ENCODE measurements around the gene SMAD4. TPM values are rescaled to one million over a fixed set of nuclear protein-coding genes. Genes with fewer than 3 reads are reported as not detected.
A peak's percentile ranks its signal among the peaks of the same experiment; 100 is the strongest.

SMAD4 gene
- total RNA-seq, 3 donors from 2014 or later: 96.2 to 155 (median 102) TPM

GRCh38 chr18:51020536-51020935 is 9.5 kb upstream of the SMAD4 start:
- no peak for TF ChIP-seq POLR2A (IDR thresholded peaks at IDR 0.05)
- no peak for TF ChIP-seq CTCF (IDR thresholded peaks at IDR 0.05)
- no peak for TF ChIP-seq POLR2AphosphoS5 (IDR thresholded peaks at IDR 0.05)
- Histone ChIP-seq H3K9me3 (no peaks in the 10 kb centered on the region), H3K36me3 (no peaks in the 10 kb centered on the region), H3K27me3 (no peaks in the 10 kb centered on the region), H3K4me1 (no peaks in the 10 kb centered on the region), H3K27ac (no peak overlapping the region), H3K4me3 (no peak overlapping the region)
- intact Hi-C loops (cut with DNase I; ENCODE audit: low total_unique reads): no loop called here
- no peak for DNase-seq (ENCODE audit: low spot score in 2 of 2)

GRCh38 chr18:51021226-51021965 is 8.6 kb upstream of the SMAD4 start:
- intact Hi-C loops (cut with DNase I; ENCODE audit: low total_unique reads): no loop called here
- DNase-seq (ENCODE audit: low spot score in 2 of 2): no peak
- H3K27ac ChIP-seq: no peak overlapping the region
- TF ChIP-seq CTCF (IDR thresholded peaks at IDR 0.05): no peak
- TF ChIP-seq POLR2A (IDR thresholded peaks at IDR 0.05): no peak
- TF ChIP-seq POLR2AphosphoS5 (IDR thresholded peaks at IDR 0.05): no peak
- no peaks in the 10 kb centered on the region for H3K36me3 ChIP-seq
- H3K4me1 ChIP-seq: no peaks in the 10 kb centered on the region
- no peaks in the 10 kb centered on the region for H3K9me3 ChIP-seq
- H3K4me3 ChIP-seq: no peak overlapping the region
- H3K27me3 ChIP-seq: no peaks in the 10 kb centered on the region

- intact Hi-C loops (cut with DNase I; ENCODE audit: low total_unique reads): no loop called here
- H3K4me3 ChIP-seq: no peak overlapping the region
- no peak overlapping the region for H3K27ac ChIP-seq
- H3K36me3 ChIP-seq: no peaks in the 10 kb centered on the region
- no peaks in the 10 kb centered on the region for H3K9me3 ChIP-seq
- H3K27me3 ChIP-seq: no peaks in the 10 kb centered on the region
- TF ChIP-seq POLR2A (IDR thresholded peaks at IDR 0.05): no peak
- TF ChIP-seq POLR2AphosphoS5 (IDR thresholded peaks at IDR 0.05): no peak
- TF ChIP-seq CTCF (IDR thresholded peaks at IDR 0.05): no peak
- H3K4me1 ChIP-seq: no peaks in the 10 kb centered on the region
- no peak for DNase-seq (ENCODE audit: low spot score in 2 of 2)
These were observed 4.5 kb upstream of the SMAD4 start for GRCh38 chr18:51025512-51025911.

- intact Hi-C loops (cut with DNase I; ENCODE audit: low total_unique reads): no loop called here
- TF ChIP-seq POLR2A (IDR thresholded peaks at IDR 0.05) (no peak), POLR2AphosphoS5 (IDR thresholded peaks at IDR 0.05) (no peak), CTCF (IDR thresholded peaks at IDR 0.05) (no peak)
- Histone ChIP-seq H3K27ac (peak overlapping the region in 1 of 2 donors; percentile 100), H3K9me3 (no peaks in the 10 kb centered on the region), H3K4me1 (no peaks in the 10 kb centered on the region), H3K36me3 (no peaks in the 10 kb centered on the region), H3K4me3 (peak overlapping the region in 1 of 3 donors; percentile 15), H3K27me3 (no peaks in the 10 kb centered on the region)
- no peak for DNase-seq (ENCODE audit: low spot score in 2 of 2)
These were observed 1.7 kb upstream of the SMAD4 start for GRCh38 chr18:51028201-51028805.

- no peaks in the 10 kb centered on the region for H3K9me3 ChIP-seq
- no peaks in the 10 kb centered on the region for H3K4me1 ChIP-seq
- no peaks in the 10 kb centered on the region for H3K36me3 ChIP-seq
- no peak for DNase-seq (ENCODE audit: low spot score in 2 of 2)
- H3K27ac ChIP-seq: peak overlapping the region; percentile 99 to 100
- H3K4me3 ChIP-seq: peak overlapping the region; percentile 75 to 97 (median 80)
- intact Hi-C loops (cut with DNase I; ENCODE audit: low total_unique reads): no loop called here
- TF ChIP-seq CTCF (IDR thresholded peaks at IDR 0.05) (no peak), POLR2A (IDR thresholded peaks at IDR 0.05) (no peak), POLR2AphosphoS5 (IDR thresholded peaks at IDR 0.05) (no peak)
- no peaks in the 10 kb centered on the region for H3K27me3 ChIP-seq
These were observed 677 bp upstream of the SMAD4 start for GRCh38 chr18:51029378-51029693.
